ENCODE results near the gene PALD1. TPM values are rescaled to one million over a fixed set of nuclear protein-coding genes. Genes with fewer than 3 reads are reported as not detected.

The PALD1 gene
- total and polyA plus RNA-seq, 2 experiments from 2014 or later: 11.9 to 58.2 TPM

GRCh38 chr10:70495691-70496261, 17.2 kb downstream of the PALD1 start:
- H3K27me3 ChIP-seq (ENCODE audit: insufficient read depth): no peaks in the 10 kb centered on the region
- H3K4me1 Mint-ChIP-seq: peaks cover 61% of the 10 kb centered on the region
- peaks cover 2% of the 10 kb centered on the region; the same call in 1 of the 3 replicates for H3K36me3 Mint-ChIP-seq (ENCODE audit: low read depth)
- no peaks in the 10 kb centered on the region for H3K9me3 Mint-ChIP-seq
- H3K4me1 ChIP-seq (ENCODE audit: insufficient read depth): peaks cover 30% of the 10 kb centered on the region
- H3K9me2 ChIP-seq (ENCODE audit: insufficient read depth): no peaks in the 10 kb centered on the region
- no peak overlapping the region for H3K27ac ChIP-seq (ENCODE audit: low read depth)
- no peak overlapping the region for H3K4me3 ChIP-seq
- TF ChIP-seq NANOG (IDR thresholded peaks at IDR 0.05; ENCODE audit: borderline replicate concordance): no peak
- no peak for TF ChIP-seq EZH2phosphoT487 (IDR thresholded peaks at IDR 0.05; ENCODE audit: unreplicated experiment)
- TF ChIP-seq, protein P1, sequence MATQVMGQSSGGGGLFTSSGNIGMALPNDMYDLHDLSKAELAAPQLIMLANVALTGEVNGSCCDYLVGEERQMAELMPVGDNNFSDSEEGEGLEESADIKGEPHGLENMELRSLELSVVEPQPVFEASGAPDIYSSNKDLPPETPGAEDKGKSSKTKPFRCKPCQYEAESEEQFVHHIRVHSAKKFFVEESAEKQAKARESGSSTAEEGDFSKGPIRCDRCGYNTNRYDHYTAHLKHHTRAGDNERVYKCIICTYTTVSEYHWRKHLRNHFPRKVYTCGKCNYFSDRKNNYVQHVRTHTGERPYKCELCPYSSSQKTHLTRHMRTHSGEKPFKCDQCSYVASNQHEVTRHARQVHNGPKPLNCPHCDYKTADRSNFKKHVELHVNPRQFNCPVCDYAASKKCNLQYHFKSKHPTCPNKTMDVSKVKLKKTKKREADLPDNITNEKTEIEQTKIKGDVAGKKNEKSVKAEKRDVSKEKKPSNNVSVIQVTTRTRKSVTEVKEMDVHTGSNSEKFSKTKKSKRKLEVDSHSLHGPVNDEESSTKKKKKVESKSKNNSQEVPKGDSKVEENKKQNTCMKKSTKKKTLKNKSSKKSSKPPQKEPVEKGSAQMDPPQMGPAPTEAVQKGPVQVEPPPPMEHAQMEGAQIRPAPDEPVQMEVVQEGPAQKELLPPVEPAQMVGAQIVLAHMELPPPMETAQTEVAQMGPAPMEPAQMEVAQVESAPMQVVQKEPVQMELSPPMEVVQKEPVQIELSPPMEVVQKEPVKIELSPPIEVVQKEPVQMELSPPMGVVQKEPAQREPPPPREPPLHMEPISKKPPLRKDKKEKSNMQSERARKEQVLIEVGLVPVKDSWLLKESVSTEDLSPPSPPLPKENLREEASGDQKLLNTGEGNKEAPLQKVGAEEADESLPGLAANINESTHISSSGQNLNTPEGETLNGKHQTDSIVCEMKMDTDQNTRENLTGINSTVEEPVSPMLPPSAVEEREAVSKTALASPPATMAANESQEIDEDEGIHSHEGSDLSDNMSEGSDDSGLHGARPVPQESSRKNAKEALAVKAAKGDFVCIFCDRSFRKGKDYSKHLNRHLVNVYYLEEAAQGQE (IDR thresholded peaks at IDR 0.05; ENCODE audit: unreplicated experiment): no peak
- TF ChIP-seq ZNF331 (CRISPR knock-in tag; IDR thresholded peaks at IDR 0.05; ENCODE audit: low read depth): no peak
- TF ChIP-seq EZH2 (IDR thresholded peaks at IDR 0.05; ENCODE audit: low read depth, unreplicated experiment): no peak
- TF ChIP-seq CREB1 (CRISPR knock-in tag; IDR thresholded peaks at IDR 0.05; ENCODE audit: low read depth): no peak
- TF ChIP-seq STAT1 (IDR thresholded peaks at IDR 0.05; ENCODE audit: unreplicated experiment): no peak
- no peak for TF ChIP-seq ZNF114 (CRISPR knock-in tag; IDR thresholded peaks at IDR 0.05)
- no peak for TF ChIP-seq JUNB (IDR thresholded peaks at IDR 0.05; ENCODE audit: unreplicated experiment)
- no peak for TF ChIP-seq POLR2AphosphoS5 (IDR thresholded peaks at IDR 0.05; ENCODE audit: low read depth)
- TF ChIP-seq CTCF (conservative IDR thresholded peaks at IDR 0.05; ENCODE audit: low read depth in 2 of 2): no peak
- TF ChIP-seq, protein P2, sequence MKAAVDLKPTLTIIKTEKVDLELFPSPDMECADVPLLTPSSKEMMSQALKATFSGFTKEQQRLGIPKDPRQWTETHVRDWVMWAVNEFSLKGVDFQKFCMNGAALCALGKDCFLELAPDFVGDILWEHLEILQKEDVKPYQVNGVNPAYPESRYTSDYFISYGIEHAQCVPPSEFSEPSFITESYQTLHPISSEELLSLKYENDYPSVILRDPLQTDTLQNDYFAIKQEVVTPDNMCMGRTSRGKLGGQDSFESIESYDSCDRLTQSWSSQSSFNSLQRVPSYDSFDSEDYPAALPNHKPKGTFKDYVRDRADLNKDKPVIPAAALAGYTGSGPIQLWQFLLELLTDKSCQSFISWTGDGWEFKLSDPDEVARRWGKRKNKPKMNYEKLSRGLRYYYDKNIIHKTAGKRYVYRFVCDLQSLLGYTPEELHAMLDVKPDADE (IDR thresholded peaks at IDR 0.05): no peak
- no peak for TF ChIP-seq ZNF462 (CRISPR knock-in tag; IDR thresholded peaks at IDR 0.05)
- no peak overlapping the region for H3K27ac Mint-ChIP-seq
- no peak overlapping the region for H2AFZ ChIP-seq
- H3K4me3 Mint-ChIP-seq: no peak overlapping the region
- H3K27me3 Mint-ChIP-seq (ENCODE audit: insufficient read depth, low read depth, poor library complexity): peaks cover 18% of the 10 kb centered on the region
- H3K79me2 ChIP-seq (replicated peaks; ENCODE audit: insufficient read depth): peaks cover 82% of the 10 kb centered on the region
- DNase-seq (ENCODE audit: low spot score) (no peak), ATAC-seq (no peak)
- H3K4me2 ChIP-seq: no peak overlapping the region
- H4K20me1 ChIP-seq (replicated peaks; ENCODE audit: insufficient read depth): peaks cover 7% of the 10 kb centered on the region; the same call in 1 of the 2 replicates
- H3F3A ChIP-seq (replicated peaks; ENCODE audit: low read depth): peaks cover 11% of the 10 kb centered on the region; the same call in 1 of the 2 replicates
- no peaks in the 10 kb centered on the region for H3K36me3 ChIP-seq (ENCODE audit: insufficient read depth)
